DMS79 (cell line): ENCODE results near the gene NPAS3.

Experiments used
- DNase-seq: peaks from one replicate; lab custom pipeline; 2025; lab: John Stamatoyannopoulos, UW

NPAS3 gene

GRCh38 chr14:33587791-33588190, 649.1 kb downstream of the NPAS3 start:
- no peak for DNase-seq

GRCh38 chr14:33588771-33589170, 650.1 kb downstream of the NPAS3 start:
- DNase-seq, result no peak

- no peak for DNase-seq
Observed at GRCh38 chr14:33589334-33589733, 650.7 kb downstream of the NPAS3 start.

- DNase-seq, result no peak
Observed at GRCh38 chr14:33590891-33591630, 652.4 kb downstream of the NPAS3 start.

- no peak for DNase-seq
Observed at GRCh38 chr14:33592297-33592696, 653.6 kb downstream of the NPAS3 start.

- no peak for DNase-seq
Observed at GRCh38 chr14:33596211-33597080, 657.8 kb downstream of the NPAS3 start.

GRCh38 chr14:33598582-33598981, 659.9 kb downstream of the NPAS3 start:
- DNase-seq, result no peak

- no peak for DNase-seq
Observed at GRCh38 chr14:33602396-33602795, 663.7 kb downstream of the NPAS3 start.

- no peak for DNase-seq
Observed at GRCh38 chr14:33606591-33606990, 667.9 kb downstream of the NPAS3 start.

GRCh38 chr14:33609582-33609981, 670.9 kb downstream of the NPAS3 start:
- no peak for DNase-seq

GRCh38 chr14:33610121-33610520, 671.4 kb downstream of the NPAS3 start:
- DNase-seq, result no peak

- no peak for DNase-seq
Observed at GRCh38 chr14:33611405-33612196, 672.9 kb downstream of the NPAS3 start.

GRCh38 chr14:33612197-33612505, 673.5 kb downstream of the NPAS3 start:
- no peak for DNase-seq

GRCh38 chr14:33617154-33617553, 678.5 kb downstream of the NPAS3 start:
- peak; percentile 9 for DNase-seq

GRCh38 chr14:33618361-33619105, 679.9 kb downstream of the NPAS3 start:
- no peak for DNase-seq

GRCh38 chr14:33622496-33622895, 683.8 kb downstream of the NPAS3 start:
- DNase-seq, result no peak

- no peak for DNase-seq
Observed at GRCh38 chr14:33629792-33630191, 691.1 kb downstream of the NPAS3 start.

- DNase-seq, result no peak
Observed at GRCh38 chr14:33631021-33631420, 692.3 kb downstream of the NPAS3 start.

GRCh38 chr14:33631441-33631840, 692.8 kb downstream of the NPAS3 start:
- DNase-seq, result no peak

- no peak for DNase-seq
Observed at GRCh38 chr14:33634631-33635030, 696.0 kb downstream of the NPAS3 start.

- no peak for DNase-seq
Observed at GRCh38 chr14:33636716-33637115, 698.0 kb downstream of the NPAS3 start.

GRCh38 chr14:33642080-33642479, 703.4 kb downstream of the NPAS3 start:
- no peak for DNase-seq
